Peyer's patch (tissue), 4 donors: ENCODE results near the gene AFDN.

Experiments used
- CTCF ChIP-seq, 6 experiments: fragments of 450-650 bp in 4 of 6; fragments of 200-600 bp in 2 of 6; sonication (generic) in 1 of 6; IDR thresholded peaks; one replicate each; pipeline ENCODE4 v1.5.1; 2017 to 2019; ENCODE audit warnings: antibody characterized with exemption in 6 of 6, mild to moderate bottlenecking in 3 of 6, moderate library complexity in 1 of 6
- POLR2A ChIP-seq, 2 donors: fragments of 450-650 bp; IDR thresholded peaks; one replicate each; pipeline ENCODE4 v1.5.1; 2017; ENCODE audit warnings: antibody characterized with exemption in 2 of 2, mild to moderate bottlenecking in 2 of 2, moderate library complexity in 2 of 2

GRCh38 chr6:167879612-167880011 is 52.9 kb downstream of the AFDN start:
- TF ChIP-seq CTCF (IDR thresholded peaks at IDR 0.05) (no peak), POLR2A (IDR thresholded peaks at IDR 0.05) (no peak)
